ACC112 (cell line): ENCODE results near the gene HIP1R.
A peak's percentile ranks its signal among the peaks of the same experiment; 100 is the strongest.
"Not testable (repeated sequence)": the region's sequence is repeated elsewhere in the genome, so short reads cannot be mapped to it uniquely, and the experiment has no call there.

Source experiments
- H2AFZ ChIP-seq: fragments of 200-600 bp; sonication (generic); one replicate; pipeline ENCODE4 v1.6.0; 2017; ENCODE audit warnings: antibody characterized with exemption, low read length; ENCODE audit not compliant: unreplicated experiment
- H3K27ac ChIP-seq: fragments of 200-600 bp; sonication (generic); 2 replicates; pipeline ENCODE4 v1.5.1; 2014; ENCODE audit warnings: low read depth, mild to moderate bottlenecking, antibody characterized with exemption, low read length, moderate library complexity
- H3K27me3 ChIP-seq: fragments of 200-600 bp; sonication (generic); 2 replicates; pipeline ENCODE4 v1.6.1; 2014; ENCODE audit warnings: mild to moderate bottlenecking, antibody characterized with exemption, low read length, moderate library complexity, mixed read lengths; ENCODE audit not compliant: insufficient read depth
- H3K36me3 ChIP-seq: fragments of 200-600 bp; sonication (generic); 2 replicates; pipeline ENCODE4 v1.6.1; 2016; ENCODE audit warnings: mild to moderate bottlenecking, antibody characterized with exemption, low read length, moderate library complexity, mixed read lengths; ENCODE audit not compliant: insufficient read depth
- H3K4me1 ChIP-seq: fragments of 200-600 bp; sonication (generic); one replicate; pipeline ENCODE4 v1.6.1; 2016; ENCODE audit warnings: low read length, mixed read lengths; ENCODE audit not compliant: insufficient read depth, unreplicated experiment, control insufficient read depth
- H3K4me3 ChIP-seq: fragments of 200-600 bp; sonication (generic); 2 replicates; pipeline ENCODE4 v1.5.1; 2014; ENCODE audit warnings: mild to moderate bottlenecking, low read depth, low read length
- H3K79me2 ChIP-seq: fragments of 200-600 bp; sonication (generic); one replicate; pipeline ENCODE4 v1.6.0; 2016; ENCODE audit warnings: low read length; ENCODE audit not compliant: control insufficient read depth, unreplicated experiment, insufficient read depth

Gene HIP1R

GRCh38 chr12:122870163-122870842 lies 35.0 kb downstream of the HIP1R start:
- H3K27ac ChIP-seq = no peak overlapping the region
- H3K36me3 ChIP-seq = no peaks in the 10 kb centered on the region; the same call in 1 of the 2 replicates
- no peak overlapping the region for H2AFZ ChIP-seq
- H3K79me2 ChIP-seq = peaks cover 38% of the 10 kb centered on the region
- H3K4me1 ChIP-seq = peaks cover 23% of the 10 kb centered on the region
- no peaks in the 10 kb centered on the region for H3K27me3 ChIP-seq
- H3K4me3 ChIP-seq = no peak overlapping the region

- H2AFZ ChIP-seq = no peak overlapping the region
- H3K79me2 ChIP-seq = peaks cover 46% of the 10 kb centered on the region
- no peaks in the 10 kb centered on the region for H3K27me3 ChIP-seq
- H3K27ac ChIP-seq = peak overlapping the region; percentile 15; the same call in 1 of the 2 replicates
- peak overlapping the region; percentile 68 for H3K4me3 ChIP-seq
- no peaks in the 10 kb centered on the region; the same call in 1 of the 2 replicates for H3K36me3 ChIP-seq
- peaks cover 23% of the 10 kb centered on the region for H3K4me1 ChIP-seq
Observed at GRCh38 chr12:122870867-122871664, 35.8 kb downstream of the HIP1R start.

GRCh38 chr12:122871851-122872780 lies 36.9 kb downstream of the HIP1R start:
- no peak overlapping the region for H2AFZ ChIP-seq
- H3K4me1 ChIP-seq = peaks cover 23% of the 10 kb centered on the region
- peak overlapping the region; percentile 68 for H3K4me3 ChIP-seq
- H3K27ac ChIP-seq = peak overlapping the region; percentile 15
- no peaks in the 10 kb centered on the region for H3K27me3 ChIP-seq
- peaks cover 53% of the 10 kb centered on the region for H3K79me2 ChIP-seq
- no peaks in the 10 kb centered on the region; the same call in 1 of the 2 replicates for H3K36me3 ChIP-seq

GRCh38 chr12:122872815-122873361 lies 37.6 kb downstream of the HIP1R start:
- Histone ChIP-seq H3K79me2 (peaks cover 61% of the 10 kb centered on the region), H3K27me3 (no peaks in the 10 kb centered on the region), H2AFZ (no peak overlapping the region), H3K27ac (no peak overlapping the region), H3K4me3 (no peak overlapping the region), H3K36me3 (no peaks in the 10 kb centered on the region; the same call in 1 of the 2 replicates), H3K4me1 (peaks cover 23% of the 10 kb centered on the region)

GRCh38 chr12:122873540-122873939 lies 38.3 kb downstream of the HIP1R start:
- Histone ChIP-seq H3K27ac (no peak overlapping the region), H2AFZ (no peak overlapping the region), H3K36me3 (no peaks in the 10 kb centered on the region; the same call in 1 of the 2 replicates), H3K79me2 (peaks cover 61% of the 10 kb centered on the region), H3K27me3 (no peaks in the 10 kb centered on the region), H3K4me3 (no peak overlapping the region), H3K4me1 (peaks cover 23% of the 10 kb centered on the region)

GRCh38 chr12:122874081-122874480 lies 38.8 kb downstream of the HIP1R start:
- H3K4me1 ChIP-seq = peaks cover 23% of the 10 kb centered on the region
- H3K36me3 ChIP-seq = no peaks in the 10 kb centered on the region; the same call in 1 of the 2 replicates
- no peak overlapping the region for H3K4me3 ChIP-seq
- no peak overlapping the region for H2AFZ ChIP-seq
- H3K27me3 ChIP-seq = no peaks in the 10 kb centered on the region
- H3K27ac ChIP-seq = no peak overlapping the region
- H3K79me2 ChIP-seq = peaks cover 64% of the 10 kb centered on the region

GRCh38 chr12:122875590-122876220 lies 40.4 kb downstream of the HIP1R start:
- Histone ChIP-seq H3K4me1 (peaks cover 31% of the 10 kb centered on the region), H3K27ac (no peak overlapping the region), H3K36me3 (no peaks in the 10 kb centered on the region), H2AFZ (no peak overlapping the region), H3K27me3 (no peaks in the 10 kb centered on the region), H3K4me3 (no peak overlapping the region), H3K79me2 (peaks cover 79% of the 10 kb centered on the region)

- not testable (repeated sequence) for H3K27me3 ChIP-seq, H3K4me3 ChIP-seq, H2AFZ ChIP-seq, H3K36me3 ChIP-seq, H3K27ac ChIP-seq
- Histone ChIP-seq H3K4me1 (peaks cover 30% of the 10 kb centered on the region), H3K79me2 (peaks cover 79% of the 10 kb centered on the region)
Observed at GRCh38 chr12:122876281-122876680, 41.0 kb downstream of the HIP1R start.

- no peak overlapping the region for H2AFZ ChIP-seq
Observed at GRCh38 chr12:122876731-122877130, 41.5 kb downstream of the HIP1R start.

More at GRCh38 chr12:122876731-122877130, 41.5 kb downstream of the HIP1R start:
- Histone ChIP-seq H3K27ac (no peak overlapping the region), H3K36me3 (no peaks in the 10 kb centered on the region), H3K79me2 (peaks cover 78% of the 10 kb centered on the region), H3K4me1 (peaks cover 25% of the 10 kb centered on the region), H3K27me3 (no peaks in the 10 kb centered on the region), H3K4me3 (no peak overlapping the region)
